GM06990 (cell line): Measurements from ENCODE around the gene PPP2R3B.
"Not testable (repeated sequence)": the region's sequence is repeated elsewhere in the genome, so short reads cannot be mapped to it uniquely, and the experiment has no call there.

ENCODE experiments used
- DNase-seq: peaks from one replicate; pipeline ENCODE4 v3.0.0-alpha.2; 2011; ENCODE audit not compliant: insufficient read length; ENCODE audit errors: extremely low read depth
- H3K27me3 ChIP-seq: replicated peaks from 2 replicates; pipeline ENCODE4 v1.6.0; 2011; ENCODE audit warnings: low read length; ENCODE audit not compliant: control insufficient read depth, insufficient read depth
- H3K36me3 ChIP-seq: 2 replicates; pipeline ENCODE4 v1.5.1; 2011; ENCODE audit warnings: low read length; ENCODE audit not compliant: control insufficient read depth, insufficient read depth
- H3K4me3 ChIP-seq: replicated peaks from 2 replicates; pipeline ENCODE4 v1.5.1; 2011; ENCODE audit warnings: low read depth, mild to moderate bottlenecking, control low read depth, low read length
- TF ChIP-seq, protein P1 (sequence below): IDR thresholded peaks from 2 replicates; pipeline ENCODE4 v1.5.1; 2011; ENCODE audit warnings: low read length, control low read depth, mild to moderate bottlenecking, inconsistent platforms; ENCODE audit not compliant: insufficient read depth, poor library complexity, severe bottlenecking

Gene PPP2R3B

DNA sequence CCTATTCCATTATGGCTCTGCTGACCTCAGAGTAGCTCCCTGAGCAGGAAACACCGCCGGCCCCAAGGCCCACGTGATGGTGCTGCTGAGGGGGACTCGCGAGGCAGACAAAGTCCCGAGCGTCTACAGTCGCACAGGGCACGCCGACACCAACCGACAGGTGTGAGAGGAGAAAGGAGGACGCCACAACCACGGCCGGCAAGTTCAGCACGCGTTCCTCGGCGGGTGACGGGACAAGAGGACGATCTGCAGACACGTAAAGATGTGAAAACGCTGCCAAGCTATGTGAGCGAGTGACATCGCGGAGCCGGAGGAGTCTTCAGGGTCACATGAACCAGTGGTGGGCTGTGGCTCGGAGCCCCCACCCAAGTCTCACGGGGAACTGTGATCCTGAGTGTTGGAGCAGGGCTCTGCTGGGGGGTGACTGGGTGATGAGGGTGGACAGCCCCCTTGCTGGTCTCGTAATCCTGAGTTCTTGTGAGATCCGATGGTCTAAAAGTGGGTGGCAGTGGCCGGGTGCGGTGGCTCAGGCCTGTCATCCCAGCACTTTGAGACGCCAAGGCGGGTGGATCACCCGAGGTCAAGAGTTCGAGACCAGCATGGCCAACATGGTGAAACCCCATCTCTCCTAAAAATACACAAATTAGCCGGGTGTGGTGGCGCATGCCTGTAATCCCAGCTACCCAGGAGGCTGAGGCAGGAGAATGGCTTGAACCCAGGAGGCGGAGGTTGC lies 34.0 kb downstream of the PPP2R3B start:
- no peaks in the 10 kb centered on the region for H3K36me3 ChIP-seq
- DNase-seq: no peak
- H3K4me3 ChIP-seq: no peak overlapping the region
- no peaks in the 10 kb centered on the region for H3K27me3 ChIP-seq
- TF ChIP-seq, protein P1, sequence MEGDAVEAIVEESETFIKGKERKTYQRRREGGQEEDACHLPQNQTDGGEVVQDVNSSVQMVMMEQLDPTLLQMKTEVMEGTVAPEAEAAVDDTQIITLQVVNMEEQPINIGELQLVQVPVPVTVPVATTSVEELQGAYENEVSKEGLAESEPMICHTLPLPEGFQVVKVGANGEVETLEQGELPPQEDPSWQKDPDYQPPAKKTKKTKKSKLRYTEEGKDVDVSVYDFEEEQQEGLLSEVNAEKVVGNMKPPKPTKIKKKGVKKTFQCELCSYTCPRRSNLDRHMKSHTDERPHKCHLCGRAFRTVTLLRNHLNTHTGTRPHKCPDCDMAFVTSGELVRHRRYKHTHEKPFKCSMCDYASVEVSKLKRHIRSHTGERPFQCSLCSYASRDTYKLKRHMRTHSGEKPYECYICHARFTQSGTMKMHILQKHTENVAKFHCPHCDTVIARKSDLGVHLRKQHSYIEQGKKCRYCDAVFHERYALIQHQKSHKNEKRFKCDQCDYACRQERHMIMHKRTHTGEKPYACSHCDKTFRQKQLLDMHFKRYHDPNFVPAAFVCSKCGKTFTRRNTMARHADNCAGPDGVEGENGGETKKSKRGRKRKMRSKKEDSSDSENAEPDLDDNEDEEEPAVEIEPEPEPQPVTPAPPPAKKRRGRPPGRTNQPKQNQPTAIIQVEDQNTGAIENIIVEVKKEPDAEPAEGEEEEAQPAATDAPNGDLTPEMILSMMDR: no peak

DNA sequence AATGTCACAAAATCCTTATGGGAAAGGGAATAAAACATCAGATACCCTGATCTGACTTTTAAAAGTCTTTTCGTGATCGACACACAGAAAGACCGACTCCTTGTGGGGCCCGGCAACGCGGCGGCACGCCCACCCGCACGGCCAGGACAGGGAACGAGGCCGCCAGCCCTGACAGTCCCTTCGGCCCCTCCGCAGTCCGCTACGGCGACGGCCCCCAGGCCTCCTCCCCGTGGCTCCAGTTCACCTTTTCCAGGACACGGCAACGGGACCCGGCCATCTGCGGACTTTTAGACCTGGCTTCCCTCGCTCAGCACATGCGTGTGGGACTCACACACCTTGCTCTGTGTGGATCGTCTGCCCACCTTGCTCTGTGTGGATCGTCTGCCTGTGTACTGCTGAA lies 34.5 kb downstream of the PPP2R3B start:
- Histone ChIP-seq H3K36me3 (no peaks in the 10 kb centered on the region), H3K27me3 (no peaks in the 10 kb centered on the region), H3K4me3 (no peak overlapping the region)
- no peak for DNase-seq
- TF ChIP-seq, protein P1: no peak

DNA sequence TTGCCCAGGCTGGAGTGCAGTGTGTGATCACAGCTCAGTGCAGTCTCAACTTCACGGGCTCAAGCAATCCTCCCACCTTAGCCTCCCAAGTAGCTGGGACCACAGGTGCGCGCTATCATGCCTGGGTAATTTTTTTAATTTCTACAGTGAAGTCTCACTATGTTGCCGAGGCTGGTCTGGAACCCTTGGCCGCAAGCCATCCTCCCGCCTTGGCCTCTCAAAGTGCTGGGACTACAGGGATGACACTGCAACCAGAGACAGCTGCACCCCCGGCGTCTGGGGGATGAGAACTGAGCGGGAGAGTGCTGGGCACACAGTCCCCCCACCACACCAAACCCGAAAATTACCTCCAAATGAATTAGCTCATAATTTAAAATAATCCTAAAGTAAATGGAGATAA lies 35.0 kb downstream of the PPP2R3B start:
- no peak overlapping the region for H3K4me3 ChIP-seq
- no peak for DNase-seq
- H3K36me3 ChIP-seq: no peaks in the 10 kb centered on the region
- H3K27me3 ChIP-seq: no peaks in the 10 kb centered on the region
- TF ChIP-seq, protein P1: no peak

DNA sequence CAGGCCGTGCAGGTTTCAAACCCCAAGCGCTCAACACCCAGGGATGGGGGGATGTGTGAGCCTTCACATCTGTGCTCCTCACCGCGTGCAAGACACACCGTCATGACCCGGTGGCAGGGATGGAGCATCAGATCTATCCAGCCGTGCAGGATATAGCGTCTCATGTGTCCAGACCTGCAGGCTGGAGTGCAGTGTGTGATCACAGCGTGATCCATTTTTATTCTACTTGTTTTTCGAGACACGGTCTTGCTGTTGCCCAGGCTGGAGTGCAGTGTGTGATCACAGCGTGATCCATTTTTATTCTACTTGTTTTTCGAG lies 35.4 kb downstream of the PPP2R3B start:
- H3K36me3 ChIP-seq, H3K4me3 ChIP-seq, H3K27me3 ChIP-seq, DNase-seq: not testable (repeated sequence)

DNA sequence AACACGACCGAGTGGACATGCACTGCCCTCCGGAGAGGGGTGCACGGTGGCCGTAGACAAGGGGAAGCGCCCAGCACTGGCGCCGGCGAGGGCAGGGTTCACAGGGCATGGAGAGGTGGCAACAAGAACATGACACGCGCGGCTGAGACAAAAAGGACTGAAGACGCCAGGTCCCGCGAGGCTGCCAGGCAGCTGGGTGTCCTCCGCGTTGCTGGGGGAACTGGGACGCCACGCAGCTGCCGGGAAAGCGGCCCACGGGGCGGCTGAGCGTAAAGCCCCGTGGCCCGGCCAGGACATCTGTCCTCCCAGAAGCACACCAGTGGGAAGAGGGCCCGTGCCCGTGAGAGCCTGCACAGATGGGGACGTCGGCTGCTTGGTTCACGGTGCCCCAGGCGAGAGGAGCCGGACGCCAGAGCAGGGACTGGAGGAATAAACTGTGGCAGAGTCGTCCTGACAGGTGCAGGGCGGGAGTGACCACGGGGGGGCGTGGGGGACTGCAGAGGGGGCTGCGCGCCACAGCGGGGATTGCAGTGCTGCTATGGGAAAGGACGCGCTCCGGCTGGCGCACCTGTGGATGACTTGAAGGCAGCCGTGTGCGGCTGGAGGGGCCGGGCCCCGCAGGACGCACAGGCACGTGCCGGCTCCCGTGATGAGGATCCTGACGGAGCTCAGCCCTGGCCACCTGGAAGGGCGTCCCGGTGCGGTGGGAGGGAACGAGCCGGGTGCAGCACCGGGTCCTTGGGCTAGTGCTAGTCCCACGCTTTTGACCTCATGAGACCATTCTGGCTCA lies 36.0 kb downstream of the PPP2R3B start:
- no peak overlapping the region for H3K4me3 ChIP-seq
- H3K27me3 ChIP-seq: no peaks in the 10 kb centered on the region
- no peaks in the 10 kb centered on the region for H3K36me3 ChIP-seq
- TF ChIP-seq, protein P1: no peak
- no peak for DNase-seq

DNA sequence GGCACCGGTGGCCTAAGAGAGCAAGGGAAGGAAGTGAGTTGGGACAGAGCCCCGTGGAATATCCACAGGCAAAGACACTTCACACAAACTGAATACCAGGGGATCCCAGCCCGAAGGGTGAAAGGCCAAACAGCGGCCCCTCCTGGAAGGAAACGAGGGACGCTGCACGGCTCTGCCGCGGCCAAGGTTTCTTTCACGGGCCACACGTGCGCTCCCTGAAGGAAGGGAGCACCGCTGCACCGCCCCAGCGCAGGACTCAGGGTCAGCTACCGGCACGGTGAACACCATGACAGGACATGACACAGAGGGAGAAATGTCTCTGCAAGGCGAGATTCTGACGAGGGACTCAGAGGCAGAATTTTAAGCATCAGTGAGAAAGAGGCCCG lies 36.6 kb downstream of the PPP2R3B start:
- no peak overlapping the region for H3K4me3 ChIP-seq
- TF ChIP-seq, protein P1: no peak
- H3K27me3 ChIP-seq: no peaks in the 10 kb centered on the region
- no peaks in the 10 kb centered on the region for H3K36me3 ChIP-seq
- DNase-seq: no peak
